ENCODE results near the gene ZMIZ1.

Gene ZMIZ1

GRCh38 chr10:79123547-79123963, 54.8 kb downstream of the ZMIZ1 start:
- no peak for DNase-seq (ENCODE audit: low spot score)

GRCh38 chr10:79124066-79124465, 55.3 kb downstream of the ZMIZ1 start:
- no peak for DNase-seq (ENCODE audit: low spot score)

GRCh38 chr10:79125092-79125491, 56.3 kb downstream of the ZMIZ1 start:
- no peak for DNase-seq (ENCODE audit: low spot score)

- DNase-seq (ENCODE audit: low spot score) = no peak
These were observed 57.8 kb downstream of the ZMIZ1 start for GRCh38 chr10:79126351-79127080.

- DNase-seq (ENCODE audit: low spot score) = peak; percentile 61
These were observed 58.6 kb downstream of the ZMIZ1 start for GRCh38 chr10:79127151-79127961.

- DNase-seq (ENCODE audit: low spot score) = no peak
These were observed 59.6 kb downstream of the ZMIZ1 start for GRCh38 chr10:79128241-79128922.

DNA sequence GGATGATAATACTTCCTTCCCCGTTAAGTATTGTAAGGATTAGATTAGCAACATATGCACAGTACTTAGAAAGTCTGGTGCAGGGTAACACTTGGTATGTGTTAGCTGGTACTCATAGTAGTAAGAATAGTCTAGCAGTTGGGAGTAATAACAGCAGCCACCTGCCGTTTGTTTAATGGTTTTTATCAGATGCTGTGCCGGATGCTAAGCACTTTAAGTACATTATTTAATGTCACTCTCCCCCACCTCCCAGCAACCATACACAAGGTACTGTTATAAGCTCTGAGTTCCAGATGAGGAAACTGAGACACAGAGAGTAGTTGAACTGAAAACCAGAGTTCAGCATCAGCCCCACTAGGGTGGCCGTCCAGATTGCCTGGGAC, 60.1 kb downstream of the ZMIZ1 start:
- DNase-seq (ENCODE audit: low spot score) = no peak

- DNase-seq (ENCODE audit: low spot score) = peak; percentile 65
These were observed 60.7 kb downstream of the ZMIZ1 start for GRCh38 chr10:79129361-79129997.

DNA sequence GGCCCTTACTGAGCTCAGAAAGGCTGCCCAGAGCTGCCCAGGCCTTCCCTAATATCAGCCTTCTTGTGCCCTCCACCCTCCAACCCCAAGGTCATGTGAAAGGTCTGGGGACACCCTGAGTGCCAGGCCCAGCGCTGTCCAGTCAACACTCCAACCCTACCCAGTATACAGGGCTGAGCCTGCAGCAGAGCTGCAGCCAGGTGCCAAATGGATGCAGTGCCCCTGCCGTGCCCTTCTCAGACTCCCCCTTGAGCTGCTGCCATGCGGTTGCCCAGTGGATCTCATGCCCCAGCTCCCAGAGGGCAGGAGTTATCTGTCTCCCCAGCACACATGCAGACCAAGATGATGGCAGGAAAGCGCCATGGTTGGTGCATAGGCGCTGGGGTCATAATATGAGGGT, 61.5 kb downstream of the ZMIZ1 start:
- DNase-seq (ENCODE audit: low spot score) = no peak

- no peak for DNase-seq (ENCODE audit: low spot score)
These were observed 62.1 kb downstream of the ZMIZ1 start for GRCh38 chr10:79130846-79131245.

- DNase-seq (ENCODE audit: low spot score) = no peak
These were observed 63.3 kb downstream of the ZMIZ1 start for GRCh38 chr10:79131836-79132631.

DNA sequence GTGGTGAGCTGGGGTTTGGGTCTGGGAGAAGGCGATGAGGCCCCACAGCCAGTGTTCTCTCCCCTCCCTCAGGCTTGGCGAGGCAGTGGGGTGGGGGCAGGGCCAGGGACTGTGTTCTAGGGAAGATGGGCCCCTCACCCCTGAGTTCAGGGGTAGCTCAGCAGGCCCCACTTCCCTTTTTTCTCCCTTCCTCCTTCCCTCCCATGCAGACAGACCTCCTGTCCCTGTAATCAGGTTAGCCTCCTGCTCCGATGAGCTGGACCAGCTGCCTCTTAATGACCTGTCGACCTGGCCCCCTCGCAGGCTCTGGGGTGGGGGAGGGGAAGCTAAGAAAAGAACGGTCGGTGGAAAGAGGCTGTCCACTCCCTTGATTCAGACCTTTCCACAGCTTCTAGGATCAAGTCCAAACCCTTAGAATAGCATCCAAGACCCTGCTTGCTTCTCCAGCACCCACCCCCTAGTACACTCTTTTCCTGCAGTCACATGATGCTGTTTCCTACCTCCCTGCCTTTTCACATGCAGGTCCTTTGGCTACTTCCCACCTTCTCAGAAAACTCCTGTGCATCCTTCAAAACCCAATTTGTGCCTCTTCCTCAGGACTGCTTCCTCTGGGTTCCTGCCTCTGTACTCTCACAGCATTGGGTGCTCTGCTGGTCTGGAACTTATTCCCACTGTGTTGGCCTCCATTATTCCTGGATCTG, 64.1 kb downstream of the ZMIZ1 start:
- no peak for DNase-seq (ENCODE audit: low spot score)

- DNase-seq (ENCODE audit: low spot score) = no peak
These were observed 64.7 kb downstream of the ZMIZ1 start for GRCh38 chr10:79133416-79133815.

- no peak for DNase-seq (ENCODE audit: low spot score)
These were observed 67.0 kb downstream of the ZMIZ1 start for GRCh38 chr10:79135790-79136189.

DNA sequence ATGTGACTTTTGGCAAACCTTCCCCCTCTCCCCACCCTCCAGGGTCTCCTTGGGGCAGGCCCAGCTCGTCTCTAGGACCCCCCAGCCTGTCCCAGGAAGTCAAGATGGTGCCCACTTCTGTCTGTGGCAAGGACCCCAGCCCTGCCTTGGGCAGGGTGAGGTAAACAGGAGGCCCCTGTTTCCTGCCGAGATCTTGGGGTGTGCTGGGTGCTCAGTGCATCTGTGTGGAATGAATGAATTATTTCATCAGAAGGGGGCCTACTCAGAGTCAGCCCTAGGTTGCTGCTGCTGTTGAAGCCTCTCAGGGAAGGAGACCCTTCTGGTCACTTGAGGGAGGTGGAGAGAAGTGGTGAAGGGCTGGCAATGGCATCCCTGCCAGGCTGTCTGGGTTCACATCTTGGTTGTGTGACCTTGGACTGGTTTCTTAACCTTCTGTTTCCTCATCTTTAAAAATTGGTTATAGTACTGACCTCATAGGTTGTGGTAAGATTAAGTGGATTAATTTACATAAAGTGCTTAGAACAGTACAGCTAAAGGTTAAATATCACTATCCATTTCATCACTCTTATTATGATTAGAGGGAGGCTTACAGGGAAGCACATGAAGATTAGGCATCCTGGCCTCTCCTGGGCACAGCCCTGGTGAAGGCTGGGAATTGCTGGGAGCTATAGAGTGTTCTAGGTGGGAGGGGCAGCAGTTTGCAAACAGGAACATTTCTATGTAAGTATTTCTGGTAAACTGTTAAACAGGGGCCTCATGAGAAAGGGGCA, 67.7 kb downstream of the ZMIZ1 start:
- DNase-seq (ENCODE audit: low spot score) = no peak

- no peak for DNase-seq (ENCODE audit: low spot score)
These were observed 68.6 kb downstream of the ZMIZ1 start for GRCh38 chr10:79137300-79137756.

- DNase-seq (ENCODE audit: low spot score) = no peak
These were observed 69.1 kb downstream of the ZMIZ1 start for GRCh38 chr10:79137826-79138225.

- no peak for DNase-seq (ENCODE audit: low spot score)
These were observed 69.8 kb downstream of the ZMIZ1 start for GRCh38 chr10:79138449-79139123.

DNA sequence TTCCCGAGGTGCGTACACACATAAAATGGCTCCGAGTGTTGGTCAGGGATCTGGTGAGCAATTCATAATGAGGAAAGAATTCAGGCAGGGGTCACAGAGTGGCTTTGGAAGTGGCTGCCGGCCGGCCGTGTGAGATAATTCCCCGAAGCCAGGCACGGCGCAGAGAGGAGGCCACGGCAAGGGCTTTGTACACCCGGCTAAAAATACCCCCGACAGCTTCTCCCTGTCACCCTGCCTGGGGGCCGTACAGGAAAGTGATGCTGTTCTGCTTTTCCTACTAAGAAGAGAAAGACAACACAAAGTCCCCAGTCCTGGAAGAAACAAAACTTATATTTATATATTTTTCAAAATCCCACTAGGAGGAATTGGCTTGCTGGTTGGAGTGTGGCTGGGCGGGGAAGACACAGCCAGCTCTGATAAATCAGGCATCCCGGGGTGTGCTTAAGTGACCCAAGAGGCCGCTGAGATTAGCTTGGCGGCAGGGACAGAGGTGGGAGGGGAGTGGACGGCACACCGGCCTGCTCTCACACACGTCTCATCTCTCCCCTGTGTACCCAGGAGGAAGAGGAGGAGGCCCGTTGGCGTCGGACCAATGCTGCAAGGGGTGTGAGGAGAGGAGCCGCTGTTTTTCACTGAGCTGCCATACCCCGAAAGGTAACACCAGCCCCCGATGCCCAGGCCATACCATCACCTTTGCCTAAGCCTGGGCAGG, 70.5 kb downstream of the ZMIZ1 start:
- no peak for DNase-seq (ENCODE audit: low spot score)
